Measurements from ENCODE around the gene SF3A2. TPM values are rescaled to one million over a fixed set of nuclear protein-coding genes. Genes with fewer than 3 reads are reported as not detected.
A peak's percentile ranks its signal among the peaks of the same experiment; 100 is the strongest.

The SF3A2 gene
- total and polyA plus RNA-seq, 4 donors, result 2.2 to 32.0 (median 13.2) TPM

- H3K36me3 ChIP-seq (ENCODE audit: control insufficient read depth in 4 of 4, insufficient read depth in 3 of 4, low read depth in 1 of 4, low read length in 3 of 4), result peaks cover 0 to 4% (median 0%) of the 10 kb centered on the region in 4 donors
- no peaks in the 10 kb centered on the region for H3K27me3 ChIP-seq (ENCODE audit: control insufficient read depth in 4 of 4, insufficient read depth in 4 of 4, low read length in 3 of 4)
- peak overlapping the region; percentile 97 to 100 for H3K27ac ChIP-seq (ENCODE audit: low read depth in 1 of 2, low read length in 2 of 2)
- H3K9me3 ChIP-seq (ENCODE audit: control insufficient read depth in 4 of 4, low read length in 3 of 4), result no peaks in the 10 kb centered on the region
- WGBS, result 44% methylated on average over 43 of the region's 43 CpGs
- H3K9ac ChIP-seq (ENCODE audit: low read depth in 1 of 2, low read length in 2 of 2), result peak overlapping the region; percentile 78 to 86
- TF ChIP-seq JUND (IDR thresholded peaks at IDR 0.05) (no peak), FOXA1 (IDR thresholded peaks at IDR 0.05) (no peak), CTCF (IDR thresholded peaks at IDR 0.05; ENCODE audit: low read depth, low read length, missing input control) (no peak), HNF4A (conservative IDR thresholded peaks at IDR 0.05) (no peak), NR2F2 (IDR thresholded peaks at IDR 0.05) (no peak), TAF1 (conservative IDR thresholded peaks at IDR 0.05) (no peak), RAD21 (IDR thresholded peaks at IDR 0.05) (no peak), GABPA (IDR thresholded peaks at IDR 0.05 in 1 of 2, conservative IDR thresholded peaks at IDR 0.05 in 1 of 2) (no peak), ATF3 (IDR thresholded peaks at IDR 0.05) (no peak)
- peak overlapping the region; percentile 83 to 98 (median 89) for H3K4me3 ChIP-seq (ENCODE audit: low read depth in 1 of 3, low read length in 3 of 3)
- peaks cover 24 to 61% (median 52%) of the 10 kb centered on the region in 4 donors for H3K4me1 ChIP-seq (ENCODE audit: control insufficient read depth in 4 of 4, insufficient read depth in 4 of 4, low read length in 3 of 4)
- no peak for DNase-seq (ENCODE audit: low spot score)
Observed at GRCh38 chr19:2237051-2237868, 636 bp downstream of the SF3A2 start.

- H3K36me3 ChIP-seq (ENCODE audit: control insufficient read depth in 4 of 4, insufficient read depth in 3 of 4, low read depth in 1 of 4, low read length in 3 of 4), result peaks cover 0 to 4% (median 0%) of the 10 kb centered on the region in 4 donors
- H3K4me3 ChIP-seq (ENCODE audit: low read depth in 1 of 3, low read length in 3 of 3), result peak overlapping the region in 2 of 3 donors; percentile 8 to 89
- H3K4me1 ChIP-seq (ENCODE audit: control insufficient read depth in 4 of 4, insufficient read depth in 4 of 4, low read length in 3 of 4), result peaks cover 24 to 66% (median 54%) of the 10 kb centered on the region in 4 donors
- H3K9ac ChIP-seq (ENCODE audit: low read depth in 1 of 2, low read length in 2 of 2), result peak overlapping the region in 1 of 2 donors; percentile 42
- no peak for TF ChIP-seq EGR1 (IDR thresholded peaks at IDR 0.05; ENCODE audit: low read depth in 2 of 2)
- TF ChIP-seq ZBTB33 (IDR thresholded peaks at IDR 0.05), result no peak
- TF ChIP-seq FOXA1 (IDR thresholded peaks at IDR 0.05), result no peak
- TF ChIP-seq MAX (IDR thresholded peaks at IDR 0.05), result no peak
- no peak for TF ChIP-seq TAF1 (conservative IDR thresholded peaks at IDR 0.05)
- no peak for TF ChIP-seq JUND (IDR thresholded peaks at IDR 0.05)
- TF ChIP-seq YY1 (IDR thresholded peaks at IDR 0.05), result no peak
- no peak for TF ChIP-seq HNF4A (conservative IDR thresholded peaks at IDR 0.05)
- no peak for TF ChIP-seq CTCF (IDR thresholded peaks at IDR 0.05; ENCODE audit: low read depth, low read length, missing input control)
- DNase-seq (ENCODE audit: low spot score), result no peak
- no peaks in the 10 kb centered on the region for H3K9me3 ChIP-seq (ENCODE audit: control insufficient read depth in 4 of 4, low read length in 3 of 4)
- WGBS, result 78% methylated on average over 6 of the region's 6 CpGs
- H3K27ac ChIP-seq (ENCODE audit: low read depth in 1 of 2, low read length in 2 of 2), result no peak overlapping the region
- H3K27me3 ChIP-seq (ENCODE audit: control insufficient read depth in 4 of 4, insufficient read depth in 4 of 4, low read length in 3 of 4), result no peaks in the 10 kb centered on the region
Observed at GRCh38 chr19:2237869-2238153, 1.2 kb downstream of the SF3A2 start.
